ENCODE data around the gene TXLNB.
"Not testable (repeated sequence)": the region's sequence is repeated elsewhere in the genome, so short reads cannot be mapped to it uniquely, and the experiment has no call there.

- TF ChIP-seq, protein P1, sequence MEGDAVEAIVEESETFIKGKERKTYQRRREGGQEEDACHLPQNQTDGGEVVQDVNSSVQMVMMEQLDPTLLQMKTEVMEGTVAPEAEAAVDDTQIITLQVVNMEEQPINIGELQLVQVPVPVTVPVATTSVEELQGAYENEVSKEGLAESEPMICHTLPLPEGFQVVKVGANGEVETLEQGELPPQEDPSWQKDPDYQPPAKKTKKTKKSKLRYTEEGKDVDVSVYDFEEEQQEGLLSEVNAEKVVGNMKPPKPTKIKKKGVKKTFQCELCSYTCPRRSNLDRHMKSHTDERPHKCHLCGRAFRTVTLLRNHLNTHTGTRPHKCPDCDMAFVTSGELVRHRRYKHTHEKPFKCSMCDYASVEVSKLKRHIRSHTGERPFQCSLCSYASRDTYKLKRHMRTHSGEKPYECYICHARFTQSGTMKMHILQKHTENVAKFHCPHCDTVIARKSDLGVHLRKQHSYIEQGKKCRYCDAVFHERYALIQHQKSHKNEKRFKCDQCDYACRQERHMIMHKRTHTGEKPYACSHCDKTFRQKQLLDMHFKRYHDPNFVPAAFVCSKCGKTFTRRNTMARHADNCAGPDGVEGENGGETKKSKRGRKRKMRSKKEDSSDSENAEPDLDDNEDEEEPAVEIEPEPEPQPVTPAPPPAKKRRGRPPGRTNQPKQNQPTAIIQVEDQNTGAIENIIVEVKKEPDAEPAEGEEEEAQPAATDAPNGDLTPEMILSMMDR (IDR thresholded peaks at IDR 0.05) = not testable (repeated sequence)
- TF ChIP-seq EZH2 (IDR thresholded peaks at IDR 0.05; ENCODE audit: borderline replicate concordance, insufficient read depth, low read depth, low read length, poor library complexity, severe bottlenecking) = not testable (repeated sequence)
Observed at GRCh38 chr6:139286438-139286837, 5.4 kb downstream of the TXLNB start.

Data from B cell (primary cell).